ENCODE data around the gene BDKRB2.

The BDKRB2 gene

DNA sequence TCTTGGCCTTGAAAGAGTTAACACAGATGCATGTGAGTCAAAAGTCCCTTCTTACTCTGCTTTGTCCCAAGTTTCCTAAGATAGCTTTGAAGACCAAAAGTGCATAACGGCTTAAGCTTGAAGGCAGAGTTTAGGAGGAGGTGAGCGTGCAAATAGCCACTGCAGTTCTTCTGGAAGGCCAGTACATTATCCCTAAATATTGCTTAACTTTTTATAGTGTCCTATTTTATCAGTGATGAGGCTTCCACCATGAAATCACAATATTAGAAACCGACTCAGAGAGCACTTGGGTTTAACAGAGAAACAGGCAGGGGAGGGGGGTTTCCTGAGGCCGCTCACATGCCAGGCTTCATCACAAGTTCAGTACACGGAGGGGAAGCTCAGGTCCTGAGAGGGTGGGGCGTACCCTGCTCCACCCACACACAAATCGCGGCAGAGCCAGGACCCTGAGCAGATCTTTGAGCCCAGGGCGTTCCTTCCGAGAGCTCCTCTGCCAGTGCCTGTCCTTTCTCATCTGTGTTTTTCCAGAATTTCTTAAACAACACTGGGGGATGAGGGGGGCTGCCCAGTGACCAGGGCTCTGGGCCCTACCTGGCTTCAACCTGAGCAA lies 26.8 kb upstream of the BDKRB2 start:
- no peak for DNase-seq

DNA sequence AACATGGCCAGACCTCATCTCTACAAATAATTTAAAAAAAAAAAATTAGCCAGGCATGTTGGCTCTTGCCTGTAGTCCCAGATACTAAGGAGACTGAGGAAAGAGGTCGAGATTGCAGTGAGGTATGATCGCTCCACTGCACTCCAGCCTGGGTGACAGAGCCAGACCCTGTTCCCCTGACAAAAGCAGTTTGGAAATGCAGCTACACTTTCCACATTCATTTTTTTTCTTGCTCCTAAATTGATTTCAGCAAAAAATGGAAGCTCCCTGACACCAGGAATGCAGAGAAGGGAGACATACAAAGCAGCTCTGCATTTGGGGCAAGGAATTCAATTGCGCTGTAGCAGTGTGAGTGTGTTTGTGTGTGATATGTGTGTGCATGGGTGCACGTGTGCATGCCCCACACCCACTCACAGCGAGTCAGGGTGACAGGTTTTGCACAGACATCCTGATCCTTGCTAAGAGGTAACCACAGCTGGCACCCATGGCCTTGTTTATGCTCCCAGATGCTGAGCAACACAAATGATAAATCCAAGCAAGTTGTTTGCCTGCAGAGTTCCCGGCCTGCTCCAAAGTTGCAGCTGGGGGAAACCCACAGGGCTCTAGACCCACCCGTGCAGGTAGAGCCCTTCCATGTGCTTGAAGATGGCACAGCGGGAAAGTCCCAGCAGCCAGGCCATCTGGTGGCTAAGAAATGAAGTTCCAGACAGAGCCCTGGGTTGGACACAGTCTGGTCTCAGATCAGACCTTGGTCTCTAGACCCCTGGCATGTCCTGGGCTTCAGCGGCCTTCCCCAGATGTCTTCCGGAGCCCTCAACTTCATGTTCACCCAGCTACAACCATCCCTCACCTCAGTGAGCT lies 25.9 kb upstream of the BDKRB2 start:
- DNase-seq, result no peak

DNA sequence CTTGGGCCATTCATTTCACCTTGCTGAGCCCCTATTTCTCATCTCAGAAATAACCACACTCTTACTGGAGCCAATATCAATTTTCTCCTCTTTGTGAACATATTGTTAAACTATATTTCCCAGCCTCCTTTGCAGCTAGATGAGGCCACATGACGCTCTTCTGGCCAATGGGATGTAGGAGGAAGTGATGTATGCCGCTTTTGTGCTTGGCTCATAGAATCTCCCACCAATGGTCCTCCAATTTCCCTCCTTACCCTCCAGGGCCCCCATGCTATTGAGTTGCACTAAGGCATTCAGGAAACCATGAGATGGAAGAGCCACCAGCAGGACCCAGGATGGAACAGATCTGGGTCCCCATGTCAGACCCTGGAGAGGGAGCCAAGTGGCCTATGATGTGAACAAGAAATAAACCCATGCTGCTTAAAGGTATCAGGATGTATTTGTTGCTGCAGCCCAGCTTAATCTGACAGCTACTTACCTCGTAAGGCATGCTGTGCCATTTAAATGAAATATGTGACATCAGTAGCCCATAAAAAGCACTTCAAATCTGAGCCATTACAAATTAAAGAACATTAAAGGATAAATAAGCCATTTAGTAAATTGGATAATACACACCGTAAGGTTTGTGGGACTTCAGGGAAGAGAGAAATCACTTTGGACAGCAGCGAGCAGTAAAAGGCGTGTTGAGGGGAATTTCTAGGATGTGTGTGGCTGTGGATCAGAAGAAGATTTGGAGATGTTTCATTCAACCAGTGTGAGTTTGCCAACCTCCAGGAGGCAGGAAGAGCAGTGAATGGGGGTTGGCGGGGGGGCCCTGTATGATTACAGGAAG lies 24.4 kb upstream of the BDKRB2 start:
- DNase-seq, result no peak

DNA sequence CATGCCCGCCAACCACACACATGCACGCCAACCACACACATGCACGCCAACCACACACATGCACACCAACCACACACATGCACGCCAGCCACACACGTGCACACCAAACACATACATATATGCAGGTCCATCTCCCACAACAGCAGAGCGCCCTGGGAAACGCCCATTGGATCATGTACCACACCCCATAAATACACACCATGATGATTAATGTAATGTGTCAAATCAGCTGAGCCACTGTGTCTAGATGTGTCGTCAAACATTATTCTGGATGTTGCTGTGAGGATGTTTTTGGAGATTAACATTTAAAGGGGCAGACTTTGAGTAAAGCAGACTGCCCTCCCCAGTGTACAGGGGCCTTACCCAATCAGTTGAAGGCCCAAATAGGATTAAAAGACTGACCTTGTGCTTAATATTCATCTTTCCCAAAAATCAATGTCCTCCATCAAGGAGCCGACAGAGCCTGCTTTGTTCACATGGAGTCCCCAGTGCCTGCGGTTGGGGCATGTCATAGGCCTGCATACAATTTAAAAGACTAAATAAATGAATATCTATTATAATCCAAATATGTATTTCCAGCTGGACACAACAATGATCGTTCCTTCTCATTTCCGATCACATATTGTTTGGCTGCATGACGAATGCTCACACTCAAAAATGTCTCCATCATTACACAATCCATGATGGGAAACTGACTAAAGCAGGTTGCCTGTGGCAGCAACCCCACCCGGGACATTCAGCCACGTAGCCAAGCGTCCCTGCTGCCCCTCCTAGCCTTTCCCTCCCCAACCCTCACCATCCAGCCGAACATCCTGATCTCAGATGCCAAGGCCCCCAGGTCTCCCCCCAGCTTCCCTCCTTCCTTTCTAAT lies 23.2 kb upstream of the BDKRB2 start:
- DNase-seq, result no peak

DNA sequence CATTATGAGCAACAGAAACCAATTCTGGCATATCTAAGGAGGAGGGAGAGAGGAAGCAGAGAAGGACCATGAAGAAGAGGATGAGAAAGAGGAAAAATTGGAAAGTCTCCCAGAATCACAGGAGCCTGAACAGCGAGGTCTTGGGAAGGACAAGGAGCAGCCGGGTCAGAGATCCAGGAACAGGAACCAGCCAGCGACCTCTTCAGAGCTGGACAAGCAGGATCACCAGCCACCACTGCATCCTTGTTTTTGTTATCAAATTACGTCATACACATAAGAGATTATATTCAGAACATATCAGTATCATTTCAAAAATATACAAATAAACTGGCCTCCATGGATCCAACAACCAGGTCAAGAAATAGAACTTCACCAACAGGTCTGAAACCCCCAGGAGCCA lies 22.1 kb upstream of the BDKRB2 start:
- DNase-seq, result no peak

DNA sequence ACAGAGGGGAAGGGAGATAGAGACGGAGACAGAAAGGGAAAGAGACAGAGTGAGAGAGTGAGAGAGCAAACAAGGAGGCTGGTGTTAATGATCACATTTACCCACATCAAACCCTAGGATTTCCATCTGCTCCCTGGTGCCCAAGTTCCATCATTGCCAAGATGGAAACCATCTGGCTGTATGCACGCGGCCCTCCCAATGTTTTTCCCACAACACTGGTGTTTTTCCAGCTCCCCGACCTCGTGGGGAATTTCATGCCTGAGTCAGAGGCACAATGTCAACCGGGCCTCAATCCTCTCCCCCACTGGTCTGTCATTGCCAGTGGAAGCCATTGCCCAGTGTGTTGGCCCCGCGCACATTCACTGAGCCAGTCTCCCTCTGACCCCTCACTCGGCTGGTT lies 19.9 kb upstream of the BDKRB2 start:
- no peak for DNase-seq

DNA sequence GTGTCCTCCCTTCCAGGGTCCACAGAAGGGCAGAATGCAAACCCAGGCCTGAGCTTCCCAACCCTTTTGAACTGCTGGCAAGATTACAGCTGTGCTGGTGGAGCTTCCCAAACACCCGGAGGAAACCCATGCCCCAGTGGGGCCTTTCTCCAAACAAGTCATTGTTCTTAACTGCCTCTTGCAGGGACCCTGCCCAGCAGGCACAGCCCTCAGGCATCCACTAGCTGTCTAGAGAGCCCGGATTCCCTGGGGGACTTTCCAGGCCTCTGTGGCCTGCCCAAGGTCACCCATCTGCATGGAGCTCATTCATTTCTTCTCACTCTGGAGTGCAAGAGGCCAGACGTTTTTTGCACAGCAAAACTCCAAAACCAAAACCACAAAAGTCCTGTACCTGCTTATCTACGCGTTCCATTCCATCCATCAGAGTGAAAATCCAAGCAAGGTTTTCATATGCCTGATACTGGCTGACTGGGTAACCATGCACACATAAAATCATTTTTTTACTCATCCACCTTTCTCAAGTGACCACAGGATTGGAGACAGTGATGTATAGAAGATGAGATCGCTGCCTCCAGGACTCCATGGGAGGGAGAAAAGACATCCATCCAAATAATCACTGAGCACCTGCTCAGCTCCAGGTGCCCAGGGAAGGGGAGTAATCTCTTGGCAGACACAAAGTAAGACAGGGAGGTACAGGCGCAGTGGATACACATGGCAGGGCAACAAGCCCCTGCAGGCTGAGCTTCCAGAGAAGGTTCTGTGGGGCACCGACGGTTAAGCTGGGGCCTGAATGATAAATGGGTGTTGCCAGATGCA lies 17.2 kb upstream of the BDKRB2 start:
- no peak for DNase-seq

DNA sequence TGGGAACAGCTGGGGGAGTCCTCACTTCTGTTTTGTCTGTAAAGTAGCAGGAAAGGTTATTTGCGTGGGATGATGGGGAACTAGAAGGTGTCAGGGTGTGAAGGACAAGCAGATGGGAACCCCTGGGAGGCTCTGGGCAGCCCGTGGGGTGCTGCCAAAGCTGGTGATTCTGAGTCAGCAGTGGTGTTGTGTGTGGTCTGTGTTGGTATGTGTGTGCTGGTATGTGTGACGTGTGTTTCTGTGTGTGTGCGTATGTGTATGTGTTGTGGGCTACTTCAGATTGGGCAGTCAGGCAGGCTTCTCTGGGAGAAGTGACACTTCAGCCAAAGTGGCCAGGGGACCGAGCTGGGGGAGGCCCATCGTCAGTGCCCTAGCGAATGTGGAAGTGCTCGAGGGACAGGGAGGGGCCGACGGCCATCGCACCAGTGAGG lies 15.3 kb upstream of the BDKRB2 start:
- no peak for DNase-seq

DNA sequence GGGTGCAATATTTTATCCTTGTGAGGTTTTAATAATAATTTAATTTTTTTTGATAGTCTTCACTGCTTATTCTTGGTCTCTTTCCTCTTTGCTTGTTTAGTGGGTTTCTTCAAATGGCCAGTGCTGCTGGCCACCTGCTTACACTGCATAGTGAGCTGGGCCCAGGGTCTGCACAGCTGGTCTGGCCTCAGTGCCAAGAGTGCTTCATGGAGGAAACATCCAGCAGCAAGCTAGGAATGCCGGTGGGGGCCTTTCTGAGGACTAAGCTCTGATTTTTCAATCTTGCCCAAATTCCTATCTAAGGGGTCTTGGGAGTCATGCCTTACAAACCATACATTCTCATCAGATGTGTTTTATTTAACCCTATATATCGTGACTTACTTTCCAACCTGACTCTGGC lies 13.3 kb upstream of the BDKRB2 start:
- DNase-seq, result no peak

DNA sequence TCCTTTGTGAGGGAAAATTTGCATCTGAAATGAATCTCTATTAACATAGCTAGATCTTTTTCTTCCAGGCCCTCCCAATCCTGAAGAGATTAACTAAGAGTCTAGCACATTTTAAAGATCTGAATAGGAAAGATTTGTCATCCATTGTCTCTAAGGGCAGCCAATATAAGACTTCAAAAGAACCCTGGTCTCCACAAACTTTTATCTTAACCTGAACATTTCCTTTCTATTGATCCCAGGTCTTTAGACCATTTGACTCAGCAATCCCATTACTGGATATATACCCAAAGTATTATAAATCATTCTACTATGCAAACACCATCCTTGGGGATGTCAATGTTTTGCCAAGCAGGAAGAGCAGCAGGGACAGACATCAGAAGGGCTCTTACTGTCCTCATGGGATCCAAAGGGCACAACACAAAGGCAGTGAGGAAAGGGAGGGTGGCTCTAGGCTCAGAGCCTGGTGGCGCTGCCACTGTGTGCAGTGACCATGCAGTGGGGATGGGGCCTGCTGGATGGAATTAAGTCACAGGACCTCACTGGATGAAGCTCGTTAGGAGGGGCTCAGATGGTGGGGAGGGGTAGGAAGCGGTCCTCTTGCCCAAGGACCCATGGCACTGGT lies 12.7 kb upstream of the BDKRB2 start:
- DNase-seq, result no peak

DNA sequence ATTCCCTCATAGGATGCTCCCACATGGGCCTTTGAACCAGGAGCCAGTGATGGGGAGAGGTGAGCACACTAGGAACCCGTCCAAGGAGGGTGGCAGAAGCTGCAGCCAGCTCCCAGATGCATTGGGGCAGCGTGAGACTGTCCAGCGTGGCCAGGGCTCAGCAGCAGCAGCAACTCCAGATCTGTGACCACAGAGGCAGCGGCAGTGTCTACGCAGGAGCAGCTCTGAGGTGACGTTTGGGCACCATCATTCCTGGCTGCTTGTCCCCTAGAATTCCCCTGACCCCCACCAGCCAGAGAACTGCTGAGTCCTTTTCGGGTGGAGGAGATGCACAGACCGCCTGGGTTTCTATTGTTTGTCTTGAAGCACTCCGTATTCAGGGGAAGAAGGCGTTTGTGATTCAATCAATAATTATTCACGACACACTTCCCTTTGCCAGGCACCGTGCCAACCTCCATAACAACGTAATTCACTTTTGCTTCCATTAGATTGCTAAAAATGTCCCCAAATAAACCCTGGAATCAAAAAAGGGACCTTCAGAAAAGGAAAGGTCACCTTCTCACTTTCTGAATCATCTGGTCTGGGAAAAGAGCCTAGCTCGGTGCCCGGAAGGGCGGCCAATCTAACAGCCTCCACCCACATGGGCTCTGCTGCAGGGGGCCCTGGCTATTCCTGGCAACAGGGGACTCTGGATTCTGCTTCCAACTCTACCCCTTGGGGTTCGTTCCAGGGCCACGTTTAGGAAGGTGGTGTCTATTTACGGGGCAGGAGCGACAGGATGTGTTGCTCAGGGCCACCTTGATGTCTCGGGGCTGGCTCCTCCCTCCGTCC lies 11.4 kb upstream of the BDKRB2 start:
- DNase-seq, result no peak

DNA sequence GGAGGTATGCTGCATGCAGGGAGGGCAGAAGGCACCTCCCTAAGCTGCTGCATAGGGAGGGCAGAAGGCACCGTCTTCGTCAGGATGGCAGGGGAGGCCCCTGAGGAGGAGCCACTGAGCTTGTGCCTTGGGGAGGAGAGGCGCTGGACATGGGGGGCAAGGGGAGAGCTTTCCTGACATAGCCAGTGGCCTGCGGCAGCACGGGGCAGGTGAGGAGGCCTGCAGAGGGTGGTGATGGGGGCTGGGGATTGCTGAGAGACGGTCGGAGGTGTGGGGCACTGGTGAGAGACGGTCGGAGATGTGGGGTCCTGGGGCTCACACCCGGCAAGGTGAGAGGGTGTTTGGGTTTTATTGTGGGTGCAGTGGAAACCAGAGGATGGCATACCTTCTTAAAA lies 10.4 kb upstream of the BDKRB2 start:
- DNase-seq, result no peak

DNA sequence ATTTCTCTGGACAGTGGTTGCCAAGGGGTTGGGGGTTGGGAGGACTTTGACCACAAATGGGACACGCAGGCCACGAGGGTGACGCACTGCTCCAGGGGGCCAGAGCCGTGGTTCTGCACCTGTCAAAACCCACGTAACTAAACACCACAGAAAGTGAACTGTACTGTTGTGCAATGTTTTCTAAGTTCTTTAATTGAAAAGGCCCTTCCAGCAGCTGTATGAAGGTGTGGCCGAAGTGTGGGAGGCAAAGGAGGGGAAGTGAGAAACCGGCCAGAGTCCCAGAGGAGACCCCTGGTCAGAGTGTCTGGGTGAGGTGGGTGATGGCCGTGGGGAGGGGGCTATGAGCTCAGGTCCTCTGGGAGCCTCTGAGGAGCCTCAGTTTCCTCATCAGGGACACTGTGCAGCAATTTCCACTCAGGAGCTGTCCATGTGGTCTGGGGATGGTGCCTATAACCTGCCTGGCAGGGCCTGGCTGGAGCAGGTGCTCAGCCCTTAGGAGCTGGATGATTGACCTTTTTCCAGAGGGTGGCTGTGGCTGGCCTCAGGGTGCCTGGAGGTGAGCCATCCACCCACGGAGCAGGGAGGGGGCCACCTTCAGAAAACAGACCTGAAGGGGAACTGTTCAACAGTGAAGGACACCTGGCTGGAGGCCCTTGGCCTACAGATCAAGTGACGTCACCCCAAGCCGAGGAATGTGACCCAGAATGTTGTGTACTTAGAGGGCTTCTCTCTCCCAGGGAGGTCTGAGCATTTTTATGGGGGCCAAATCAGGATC lies 9.8 kb upstream of the BDKRB2 start:
- no peak for DNase-seq

DNA sequence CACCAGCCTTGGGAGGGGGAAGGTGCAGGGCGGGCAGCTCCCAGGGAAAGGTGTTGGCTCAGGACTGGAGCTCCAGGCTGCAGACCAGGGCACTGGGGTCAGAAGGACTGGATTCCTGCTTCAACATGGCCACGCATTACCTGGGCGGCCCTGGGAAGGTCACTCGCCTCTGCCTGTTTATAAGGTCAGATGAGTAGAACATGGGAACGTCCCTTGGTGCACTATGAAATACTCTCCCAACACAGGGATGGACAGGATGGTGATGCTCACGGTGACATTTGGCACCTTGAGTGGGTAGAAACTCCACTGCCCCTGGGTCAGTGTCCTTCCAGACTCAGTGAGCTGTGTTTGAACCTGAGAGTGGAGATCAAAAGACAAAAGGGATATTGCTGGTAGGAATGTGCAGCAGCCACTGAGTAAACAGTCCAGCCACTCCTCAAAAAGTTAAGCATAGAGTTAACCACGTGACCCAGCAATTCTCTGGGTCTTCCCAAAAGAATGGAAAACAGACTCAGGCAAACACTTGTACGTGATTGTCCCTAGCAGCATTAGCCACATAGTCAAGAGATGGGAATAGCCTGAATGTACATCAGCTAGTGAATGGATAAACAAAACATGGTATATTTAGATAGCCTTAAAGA lies 9.1 kb upstream of the BDKRB2 start:
- DNase-seq, result no peak

DNA sequence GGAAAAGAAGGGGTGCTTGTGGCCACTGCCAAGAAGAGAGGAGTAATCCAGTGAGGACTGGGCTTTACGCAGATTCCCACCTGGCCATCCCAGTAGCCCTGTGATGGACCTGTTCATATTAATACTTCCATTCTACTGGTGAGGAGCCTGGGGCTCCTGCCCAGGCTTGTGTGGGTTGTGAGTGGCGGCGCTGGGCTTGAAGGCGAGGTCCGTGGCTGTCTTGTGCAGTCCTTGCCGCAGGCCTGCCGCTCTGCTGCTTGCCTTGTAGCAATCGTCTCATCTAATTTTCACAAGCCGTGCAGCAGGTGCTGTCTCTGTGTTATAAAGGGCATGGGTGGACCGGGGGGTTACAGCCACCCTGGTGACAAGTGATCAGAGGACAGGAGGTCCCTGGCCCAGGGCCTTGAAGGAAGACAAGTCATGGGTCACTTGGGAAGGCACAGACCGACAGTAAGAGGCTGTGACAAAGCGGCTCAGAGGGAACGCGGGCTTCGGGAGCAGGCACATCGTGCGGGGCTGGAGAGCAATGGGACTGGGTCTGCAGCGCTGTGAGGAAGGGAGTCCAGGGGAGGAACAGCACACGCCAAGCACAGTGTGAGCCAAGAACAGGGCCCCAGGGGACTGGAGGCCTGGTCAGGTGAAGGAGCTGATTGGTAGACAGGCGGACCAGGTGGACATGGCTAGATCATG lies 7.3 kb upstream of the BDKRB2 start:
- DNase-seq, result no peak

DNA sequence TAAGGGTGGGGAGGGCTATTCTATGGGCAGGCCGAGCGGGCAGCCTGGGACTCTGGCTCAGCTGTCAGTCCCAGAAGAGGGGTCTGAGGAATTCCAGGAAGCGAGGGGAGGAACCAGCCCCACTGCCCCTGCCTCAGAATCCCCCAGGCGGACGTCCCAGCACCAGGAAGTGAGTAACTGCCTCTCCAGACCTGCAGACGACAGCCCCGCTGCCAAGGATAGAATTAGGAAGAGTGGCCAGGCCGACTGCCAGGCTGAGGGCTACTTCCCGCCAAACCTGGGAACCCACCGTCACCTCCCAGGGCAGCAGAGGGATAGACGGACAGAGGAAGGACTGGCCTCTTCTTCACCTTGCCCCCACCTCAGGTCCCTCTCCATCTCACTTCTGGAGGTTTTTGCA lies 6.7 kb upstream of the BDKRB2 start:
- DNase-seq, result no peak

DNA sequence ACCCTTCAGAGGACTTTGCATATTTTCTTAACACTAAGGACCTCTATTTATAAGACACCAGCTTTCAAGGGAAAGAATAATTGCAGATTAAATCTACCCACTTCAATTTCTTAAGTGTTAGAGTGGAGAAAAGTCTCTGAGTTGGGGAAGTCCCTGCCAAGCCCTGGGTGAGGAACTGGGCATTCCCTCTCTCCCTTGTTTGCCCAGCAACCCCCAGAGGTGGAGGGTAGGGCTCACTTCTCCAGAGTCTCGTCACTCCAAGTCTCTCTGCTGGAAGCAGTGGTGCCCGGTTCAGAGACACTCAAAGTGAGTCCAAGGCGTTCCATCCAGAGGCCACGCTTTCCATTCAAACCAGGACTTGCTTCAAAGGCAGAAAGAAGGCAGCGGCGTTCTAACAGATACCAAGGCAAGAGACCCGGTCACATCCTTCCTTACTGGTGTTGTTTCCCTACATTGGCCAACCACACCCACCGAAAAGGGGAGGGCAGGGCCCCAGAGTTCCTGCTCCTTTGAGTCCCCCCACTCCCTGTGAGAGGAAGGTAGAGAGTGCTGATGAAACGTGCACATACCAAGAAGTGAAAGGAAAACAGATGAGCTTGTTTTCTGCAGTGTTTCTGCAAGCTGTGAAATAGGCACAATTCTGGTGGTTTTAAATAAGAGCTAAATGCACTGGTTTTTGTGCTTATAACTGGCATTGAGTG lies 6.1 kb upstream of the BDKRB2 start:
- no peak for DNase-seq

DNA sequence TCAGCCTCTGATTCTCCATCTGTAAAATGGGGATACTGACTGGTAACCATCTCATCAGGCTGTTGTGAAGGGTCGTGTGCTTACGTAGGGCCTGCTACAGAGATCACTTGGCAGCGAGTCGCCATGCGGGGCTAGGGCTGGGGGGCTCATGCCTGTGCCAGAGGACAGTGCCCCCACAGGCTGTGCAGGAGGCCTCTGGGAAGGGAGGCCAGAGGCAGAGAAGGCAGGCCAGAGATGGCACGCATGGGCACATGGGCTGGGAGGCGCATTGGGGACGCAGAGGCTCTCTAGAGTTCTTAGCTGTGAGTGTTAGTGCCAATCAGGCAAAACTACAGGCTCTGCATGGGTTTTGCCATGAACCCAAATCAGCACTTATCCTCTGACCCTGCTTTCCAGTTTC lies 3.5 kb upstream of the BDKRB2 start:
- no peak for DNase-seq
